Mesendoderm (in vitro differentiated cells): ENCODE measurements around the gene R3HDM1.

Source experiments
- DNase-seq: peaks from one replicate; pipeline ENCODE4 v3.0.0; 2013
- H2AK5ac ChIP-seq: 2 replicates; pipeline ENCODE4 v1.6.1; 2013; ENCODE audit warnings: low read length, inconsistent platforms
- H2BK120ac ChIP-seq: 2 replicates; pipeline ENCODE4 v1.6.1; 2013; ENCODE audit warnings: low read depth, mild to moderate bottlenecking, low read length, moderate library complexity, mixed read lengths
- H2BK15ac ChIP-seq: replicated peaks from 2 replicates; pipeline ENCODE4 v1.6.1; 2013; ENCODE audit warnings: low read depth, mild to moderate bottlenecking, moderate library complexity
- H2BK5ac ChIP-seq: 2 replicates; pipeline ENCODE4 v1.6.1; 2013; ENCODE audit warnings: low read length, inconsistent platforms
- H3K18ac ChIP-seq: 2 replicates; pipeline ENCODE4 v1.6.1; 2013; ENCODE audit warnings: mild to moderate bottlenecking, low read length, mixed read lengths
- H3K23ac ChIP-seq: one replicate; pipeline ENCODE4 v1.6.1; 2013; ENCODE audit warnings: low read length
- H3K27ac ChIP-seq: 2 replicates; pipeline ENCODE4 v1.5.1; 2013; ENCODE audit warnings: low read depth, mild to moderate bottlenecking, inconsistent platforms, low read length, moderate library complexity
- H3K27me3 ChIP-seq: 2 replicates; pipeline ENCODE4 v1.6.1; 2013; ENCODE audit warnings: low read length, control low read depth, mild to moderate bottlenecking, inconsistent platforms; ENCODE audit not compliant: insufficient read depth, poor library complexity
- H3K36me3 ChIP-seq: 2 replicates; pipeline ENCODE4 v1.6.1; 2013; ENCODE audit warnings: low read length, inconsistent platforms; ENCODE audit not compliant: control insufficient read depth, insufficient read depth
- H3K4ac ChIP-seq: one replicate; pipeline ENCODE4 v1.6.1; 2013; ENCODE audit warnings: low read depth, mild to moderate bottlenecking, low read length, moderate library complexity
- H3K4me1 ChIP-seq: 2 replicates; pipeline ENCODE4 v1.6.1; 2013; ENCODE audit warnings: low read depth, low read length, inconsistent platforms; ENCODE audit not compliant: control insufficient read depth
- H3K4me2 ChIP-seq: 2 replicates; pipeline ENCODE4 v1.6.1; 2013; ENCODE audit warnings: low read length
- H3K4me3 ChIP-seq: 2 replicates; pipeline ENCODE4 v1.5.1; 2013; ENCODE audit warnings: mild to moderate bottlenecking, low read length
- H3K56ac ChIP-seq: one replicate; pipeline ENCODE4 v1.6.1; 2013; ENCODE audit warnings: low read length
- H3K79me1 ChIP-seq: 2 replicates; pipeline ENCODE4 v1.6.1; 2013; ENCODE audit warnings: low read length, inconsistent platforms
- H3K79me2 ChIP-seq: 2 replicates; pipeline ENCODE4 v1.6.1; 2013; ENCODE audit warnings: mild to moderate bottlenecking, low read length; ENCODE audit not compliant: control insufficient read depth, insufficient read depth
- H3K9ac ChIP-seq: 2 replicates; pipeline ENCODE4 v1.6.1; 2013; ENCODE audit warnings: low read length, inconsistent platforms
- H4K5ac ChIP-seq: one replicate; pipeline ENCODE4 v1.6.1; 2013; ENCODE audit warnings: low read length
- H4K8ac ChIP-seq: one replicate; pipeline ENCODE4 v1.6.1; 2013; ENCODE audit warnings: low read depth, mild to moderate bottlenecking, control low read depth, low read length, moderate library complexity
- WGBS: extraction: QIAGEN DNeasy Blood & Tissue Kit; methylation state at CpG from one replicate; pipeline ENCODE4 v1.1.7; 2013; ENCODE audit warnings: low lambda C conversion rate, missing lambda C conversion rate; ENCODE audit not compliant: insufficient coverage; ENCODE audit errors: extremely low coverage; 5-methylcytosine and 5-hydroxymethylcytosine counted together

R3HDM1 gene

DNA sequence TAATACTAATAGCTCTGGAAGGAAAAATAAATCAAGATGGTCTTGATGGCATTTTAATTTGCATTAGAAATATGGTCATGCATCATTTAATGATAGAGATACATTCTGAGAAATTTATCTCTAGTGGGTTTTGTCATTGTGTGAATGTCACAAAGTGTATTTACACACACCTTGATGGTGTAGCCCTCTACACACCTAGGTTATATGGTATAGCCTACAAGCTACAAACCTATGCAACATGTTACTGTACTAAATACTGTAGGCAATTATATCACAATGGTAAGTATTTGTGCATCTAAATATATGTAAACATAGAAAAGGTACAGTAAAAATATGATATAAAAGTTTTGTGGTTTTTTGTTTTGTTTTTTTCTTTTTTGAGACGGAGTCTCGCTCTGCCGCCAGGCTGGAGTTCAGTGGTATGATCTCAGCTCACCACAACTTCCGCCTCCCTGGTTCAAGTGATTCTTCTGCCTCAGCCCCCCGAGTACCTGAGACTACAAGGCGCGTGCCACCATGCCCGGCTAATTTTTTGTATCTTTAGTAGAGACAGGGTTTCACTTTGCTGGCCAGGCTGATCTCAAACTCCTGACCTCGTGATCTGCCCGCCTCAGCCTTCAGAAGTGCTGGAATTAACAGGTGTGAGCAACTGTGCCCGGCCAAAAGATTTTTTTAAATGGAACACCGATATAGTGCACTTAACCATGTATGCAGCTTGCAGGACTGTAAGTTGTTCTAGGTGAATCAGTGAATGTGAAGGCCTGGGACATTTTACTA is 126.7 kb downstream of the R3HDM1 start:
- Histone ChIP-seq H3K27ac (no peak overlapping the region), H4K8ac (no peak overlapping the region), H2BK120ac (no peak overlapping the region), H3K4me1 (no peaks in the 10 kb centered on the region), H2BK5ac (no peak overlapping the region), H3K79me2 (no peaks in the 10 kb centered on the region), H3K23ac (no peak overlapping the region), H3K36me3 (no peaks in the 10 kb centered on the region), H3K56ac (no peak overlapping the region), H3K4me3 (no peak overlapping the region), H2BK15ac (no peak overlapping the region), H3K79me1 (no peaks in the 10 kb centered on the region), H4K5ac (no peak overlapping the region), H3K27me3 (no peaks in the 10 kb centered on the region), H3K9ac (no peak overlapping the region), H3K4ac (no peak overlapping the region), H3K18ac (no peak overlapping the region), H2AK5ac (no peak overlapping the region), H3K4me2 (no peak overlapping the region)
- DNase-seq: no peak
- no CpG with 5 or more reads among the region's 12 CpGs for WGBS

DNA sequence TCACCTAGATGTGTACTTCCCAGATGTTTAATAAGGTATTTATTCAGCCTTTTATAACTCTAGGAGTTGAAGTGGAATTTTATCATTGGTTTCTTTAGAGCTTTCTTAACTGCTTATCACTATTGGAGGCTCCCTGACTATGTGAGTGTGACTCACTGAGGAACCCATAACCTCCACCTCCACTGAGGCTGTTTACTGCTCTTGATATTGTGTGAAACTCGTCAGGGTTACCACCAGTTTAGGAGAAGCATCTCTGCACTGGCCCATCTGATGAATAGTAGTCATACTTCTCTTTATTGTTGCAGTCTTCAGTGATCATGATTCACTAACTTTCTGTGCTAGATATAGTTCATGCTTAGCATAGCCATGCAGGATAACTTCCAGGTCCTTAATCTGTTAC is 130.8 kb downstream of the R3HDM1 start:
- Histone ChIP-seq H2BK120ac (no peak overlapping the region), H4K5ac (no peak overlapping the region), H3K27me3 (no peaks in the 10 kb centered on the region), H3K23ac (no peak overlapping the region), H3K9ac (no peak overlapping the region), H4K8ac (no peak overlapping the region), H2BK5ac (no peak overlapping the region), H3K27ac (no peak overlapping the region), H2AK5ac (no peak overlapping the region), H3K18ac (no peak overlapping the region), H3K4ac (no peak overlapping the region), H3K56ac (no peak overlapping the region), H3K4me1 (no peaks in the 10 kb centered on the region), H3K79me2 (no peaks in the 10 kb centered on the region), H3K36me3 (no peaks in the 10 kb centered on the region), H3K4me3 (no peak overlapping the region), H3K79me1 (no peaks in the 10 kb centered on the region), H2BK15ac (no peak overlapping the region), H3K4me2 (no peak overlapping the region)
- no peak for DNase-seq
- WGBS: no CpG with 5 or more reads among the region's 1 CpG

DNA sequence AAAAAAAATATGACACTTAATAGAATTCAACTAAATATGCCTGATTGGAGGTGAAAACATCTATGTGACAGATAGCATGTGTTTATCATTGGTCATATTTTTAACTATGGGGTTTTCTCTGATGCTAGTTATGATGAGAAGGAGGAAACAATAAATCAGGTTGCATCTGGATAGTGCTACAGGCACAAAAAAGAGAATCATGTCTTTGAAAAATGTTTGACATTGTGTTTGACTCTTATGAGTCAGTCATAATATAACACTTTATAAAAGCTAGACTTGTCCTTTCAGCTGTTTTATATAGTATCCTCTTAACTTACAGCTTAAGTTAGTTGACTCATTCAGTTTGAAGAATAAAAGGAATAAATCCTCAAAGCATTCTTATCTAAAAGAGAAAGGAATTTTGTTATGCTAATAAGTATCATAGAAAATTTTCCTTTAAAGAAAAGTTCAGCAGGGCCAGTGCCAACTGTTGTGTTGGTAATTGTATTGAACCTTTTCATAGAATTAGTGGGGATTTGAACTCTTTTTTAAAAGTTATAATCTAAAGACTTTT is 131.9 kb downstream of the R3HDM1 start:
- no peak overlapping the region for H2BK5ac ChIP-seq
- H4K8ac ChIP-seq: no peak overlapping the region
- DNase-seq: no peak
- no peaks in the 10 kb centered on the region for H3K27me3 ChIP-seq
- H3K9ac ChIP-seq: no peak overlapping the region
- no peak overlapping the region for H3K27ac ChIP-seq
- H3K4me1 ChIP-seq: no peaks in the 10 kb centered on the region
- no peak overlapping the region for H2AK5ac ChIP-seq
- H3K4me2 ChIP-seq: no peak overlapping the region
- H3K79me2 ChIP-seq: no peaks in the 10 kb centered on the region
- H3K23ac ChIP-seq: no peak overlapping the region
- no peak overlapping the region for H4K5ac ChIP-seq
- no peak overlapping the region for H3K56ac ChIP-seq
- H3K79me1 ChIP-seq: no peaks in the 10 kb centered on the region
- no peak overlapping the region for H2BK120ac ChIP-seq
- no peaks in the 10 kb centered on the region for H3K36me3 ChIP-seq
- H3K4ac ChIP-seq: no peak overlapping the region
- no peak overlapping the region for H2BK15ac ChIP-seq
- no peak overlapping the region for H3K4me3 ChIP-seq
- H3K18ac ChIP-seq: no peak overlapping the region

DNA sequence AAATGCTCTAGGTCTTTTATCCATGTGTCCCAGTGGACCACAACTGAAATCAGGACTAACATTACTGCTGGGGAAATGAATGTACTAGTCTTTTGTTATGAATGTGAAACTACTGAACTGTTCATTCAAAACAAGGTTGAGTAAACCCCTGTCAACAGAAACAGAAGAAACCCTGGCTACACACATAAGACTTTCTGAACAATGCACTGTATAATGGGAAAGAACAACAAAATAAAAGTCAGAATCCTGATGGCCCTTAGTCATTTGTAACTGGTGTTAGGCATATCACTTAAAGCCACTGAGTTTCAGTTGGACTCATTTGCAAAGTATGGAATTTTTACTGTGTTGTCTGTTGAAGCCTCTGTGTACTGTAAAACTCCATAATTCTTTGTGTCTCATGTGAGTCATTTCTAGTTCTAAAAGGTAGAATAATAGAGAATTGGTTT is 133.4 kb downstream of the R3HDM1 start:
- no peak overlapping the region for H3K4ac ChIP-seq
- H3K79me2 ChIP-seq: no peaks in the 10 kb centered on the region
- H2BK5ac ChIP-seq: no peak overlapping the region
- H3K4me3 ChIP-seq: no peak overlapping the region
- no peak overlapping the region for H4K5ac ChIP-seq
- no peak for DNase-seq
- no peak overlapping the region for H3K56ac ChIP-seq
- H3K23ac ChIP-seq: no peak overlapping the region
- no peak overlapping the region for H2BK120ac ChIP-seq
- H3K9ac ChIP-seq: no peak overlapping the region
- H3K36me3 ChIP-seq: no peaks in the 10 kb centered on the region
- no peak overlapping the region for H3K27ac ChIP-seq
- no peaks in the 10 kb centered on the region for H3K4me1 ChIP-seq
- H2BK15ac ChIP-seq: no peak overlapping the region
- H2AK5ac ChIP-seq: no peak overlapping the region
- no peaks in the 10 kb centered on the region for H3K27me3 ChIP-seq
- no peaks in the 10 kb centered on the region for H3K79me1 ChIP-seq
- H3K4me2 ChIP-seq: no peak overlapping the region
- H3K18ac ChIP-seq: no peak overlapping the region
- no peak overlapping the region for H4K8ac ChIP-seq

DNA sequence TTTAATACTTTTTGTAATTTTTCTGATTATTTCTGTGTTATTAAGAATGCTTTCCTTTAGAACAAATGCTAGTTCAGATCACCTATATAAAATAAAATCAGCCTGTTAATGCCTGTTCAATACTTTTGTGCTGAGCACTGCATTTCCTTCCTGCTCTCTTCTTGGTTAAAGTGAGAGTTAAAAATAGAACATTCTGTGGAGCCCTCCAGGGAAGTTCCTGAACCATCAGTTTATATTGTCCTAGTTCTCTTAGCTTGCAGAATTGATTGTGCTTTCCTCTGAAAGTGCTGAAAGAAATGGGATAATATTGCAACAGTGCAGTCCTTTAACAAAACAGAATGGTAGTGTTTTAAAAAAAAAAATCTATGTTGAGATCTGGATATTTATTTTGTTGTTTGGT is 135.8 kb downstream of the R3HDM1 start:
- no peak overlapping the region for H2BK5ac ChIP-seq
- no peak overlapping the region for H4K8ac ChIP-seq
- no peak overlapping the region for H3K18ac ChIP-seq
- no peak overlapping the region for H3K23ac ChIP-seq
- no peaks in the 10 kb centered on the region for H3K27me3 ChIP-seq
- H2BK120ac ChIP-seq: no peak overlapping the region
- no peaks in the 10 kb centered on the region for H3K4me1 ChIP-seq
- no peak for DNase-seq
- no peaks in the 10 kb centered on the region for H3K79me1 ChIP-seq
- H3K79me2 ChIP-seq: no peaks in the 10 kb centered on the region
- no peak overlapping the region for H3K27ac ChIP-seq
- no peak overlapping the region for H3K4me2 ChIP-seq
- H4K5ac ChIP-seq: no peak overlapping the region
- no peak overlapping the region for H3K4ac ChIP-seq
- H3K56ac ChIP-seq: no peak overlapping the region
- H3K9ac ChIP-seq: no peak overlapping the region
- H2AK5ac ChIP-seq: no peak overlapping the region
- no peaks in the 10 kb centered on the region for H3K36me3 ChIP-seq
- H3K4me3 ChIP-seq: no peak overlapping the region
- no peak overlapping the region for H2BK15ac ChIP-seq

DNA sequence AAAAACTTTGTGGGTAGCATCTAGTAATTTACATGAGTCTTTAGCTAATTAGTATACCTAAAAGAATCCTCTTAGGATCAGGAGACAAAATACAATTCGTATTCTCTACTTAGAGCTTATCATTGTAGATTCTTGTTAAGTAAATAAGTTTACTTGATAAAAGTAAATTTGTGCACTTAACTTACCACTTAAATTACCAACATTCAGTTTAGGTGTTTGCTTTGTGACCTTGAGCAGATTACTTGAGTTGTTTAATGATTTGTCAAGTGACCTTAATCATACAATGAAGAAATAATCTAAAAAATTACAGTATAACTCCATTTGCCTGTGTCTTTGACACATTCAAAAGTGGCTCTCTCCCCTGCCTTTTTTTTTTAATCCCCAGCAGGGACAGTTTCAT is 143.2 kb downstream of the R3HDM1 start:
- H4K8ac ChIP-seq: no peak overlapping the region
- DNase-seq: no peak
- H3K27ac ChIP-seq: no peak overlapping the region
- H3K27me3 ChIP-seq: no peaks in the 10 kb centered on the region
- H3K36me3 ChIP-seq: peaks cover 2% of the 10 kb centered on the region
- no peak overlapping the region for H2BK15ac ChIP-seq
- WGBS: no CpG with 5 or more reads among the region's 1 CpG
- no peak overlapping the region for H2BK5ac ChIP-seq
- H3K4ac ChIP-seq: no peak overlapping the region
- H3K79me1 ChIP-seq: no peaks in the 10 kb centered on the region
- H2BK120ac ChIP-seq: no peak overlapping the region
- H3K79me2 ChIP-seq: no peaks in the 10 kb centered on the region
- no peak overlapping the region for H3K4me3 ChIP-seq
- no peak overlapping the region for H2AK5ac ChIP-seq
- no peak overlapping the region for H3K56ac ChIP-seq
- no peak overlapping the region for H3K18ac ChIP-seq
- no peak overlapping the region for H4K5ac ChIP-seq
- no peak overlapping the region for H3K9ac ChIP-seq
- H3K4me1 ChIP-seq: no peaks in the 10 kb centered on the region
- H3K4me2 ChIP-seq: no peak overlapping the region
- no peak overlapping the region for H3K23ac ChIP-seq
